Mesendoderm (in vitro differentiated cells): ENCODE data around the gene NOP53.

Source experiments
- DNase-seq: peaks from one replicate; pipeline ENCODE4 v3.0.0; 2013
- H2AK5ac ChIP-seq: 2 replicates; pipeline ENCODE4 v1.6.1; 2013; ENCODE audit warnings: low read length, inconsistent platforms
- H2BK120ac ChIP-seq: 2 replicates; pipeline ENCODE4 v1.6.1; 2013; ENCODE audit warnings: low read depth, mild to moderate bottlenecking, low read length, moderate library complexity, mixed read lengths
- H2BK15ac ChIP-seq: replicated peaks from 2 replicates; pipeline ENCODE4 v1.6.1; 2013; ENCODE audit warnings: low read depth, mild to moderate bottlenecking, moderate library complexity
- H2BK5ac ChIP-seq: 2 replicates; pipeline ENCODE4 v1.6.1; 2013; ENCODE audit warnings: low read length, inconsistent platforms
- H3K18ac ChIP-seq: 2 replicates; pipeline ENCODE4 v1.6.1; 2013; ENCODE audit warnings: mild to moderate bottlenecking, low read length, mixed read lengths
- H3K23ac ChIP-seq: one replicate; pipeline ENCODE4 v1.6.1; 2013; ENCODE audit warnings: low read length
- H3K27ac ChIP-seq: 2 replicates; pipeline ENCODE4 v1.5.1; 2013; ENCODE audit warnings: low read depth, mild to moderate bottlenecking, inconsistent platforms, low read length, moderate library complexity
- H3K27me3 ChIP-seq: 2 replicates; pipeline ENCODE4 v1.6.1; 2013; ENCODE audit warnings: low read length, control low read depth, mild to moderate bottlenecking, inconsistent platforms; ENCODE audit not compliant: insufficient read depth, poor library complexity
- H3K36me3 ChIP-seq: 2 replicates; pipeline ENCODE4 v1.6.1; 2013; ENCODE audit warnings: low read length, inconsistent platforms; ENCODE audit not compliant: control insufficient read depth, insufficient read depth
- H3K4ac ChIP-seq: one replicate; pipeline ENCODE4 v1.6.1; 2013; ENCODE audit warnings: low read depth, mild to moderate bottlenecking, low read length, moderate library complexity
- H3K4me1 ChIP-seq: 2 replicates; pipeline ENCODE4 v1.6.1; 2013; ENCODE audit warnings: low read depth, low read length, inconsistent platforms; ENCODE audit not compliant: control insufficient read depth
- H3K4me2 ChIP-seq: 2 replicates; pipeline ENCODE4 v1.6.1; 2013; ENCODE audit warnings: low read length
- H3K4me3 ChIP-seq: 2 replicates; pipeline ENCODE4 v1.5.1; 2013; ENCODE audit warnings: mild to moderate bottlenecking, low read length
- H3K56ac ChIP-seq: one replicate; pipeline ENCODE4 v1.6.1; 2013; ENCODE audit warnings: low read length
- H3K79me1 ChIP-seq: 2 replicates; pipeline ENCODE4 v1.6.1; 2013; ENCODE audit warnings: low read length, inconsistent platforms
- H3K79me2 ChIP-seq: 2 replicates; pipeline ENCODE4 v1.6.1; 2013; ENCODE audit warnings: mild to moderate bottlenecking, low read length; ENCODE audit not compliant: control insufficient read depth, insufficient read depth
- H3K9ac ChIP-seq: 2 replicates; pipeline ENCODE4 v1.6.1; 2013; ENCODE audit warnings: low read length, inconsistent platforms
- H4K5ac ChIP-seq: one replicate; pipeline ENCODE4 v1.6.1; 2013; ENCODE audit warnings: low read length
- H4K8ac ChIP-seq: one replicate; pipeline ENCODE4 v1.6.1; 2013; ENCODE audit warnings: low read depth, mild to moderate bottlenecking, control low read depth, low read length, moderate library complexity
- WGBS: extraction: QIAGEN DNeasy Blood & Tissue Kit; methylation state at CpG from one replicate; pipeline ENCODE4 v1.1.7; 2013; ENCODE audit warnings: low lambda C conversion rate, missing lambda C conversion rate; ENCODE audit not compliant: insufficient coverage; ENCODE audit errors: extremely low coverage; 5-methylcytosine and 5-hydroxymethylcytosine counted together

NOP53 gene

GRCh38 chr19:47729799-47730520 lies 15.4 kb upstream of the NOP53 start:
- H2BK15ac ChIP-seq = no peak overlapping the region

GRCh38 chr19:47730521-47730889 lies 14.8 kb upstream of the NOP53 start:
- no peaks in the 10 kb centered on the region for H3K79me2 ChIP-seq
- H3K4me1 ChIP-seq = peaks cover 3% of the 10 kb centered on the region
- no peak overlapping the region for H2BK5ac ChIP-seq
- no peak overlapping the region for H3K27ac ChIP-seq
- no peak overlapping the region for H3K4me3 ChIP-seq
- H4K8ac ChIP-seq = no peak overlapping the region
- no peaks in the 10 kb centered on the region for H3K79me1 ChIP-seq
- DNase-seq = no peak
- H3K4ac ChIP-seq = no peak overlapping the region
- H2AK5ac ChIP-seq = no peak overlapping the region
- no peak overlapping the region for H3K23ac ChIP-seq
- no peak overlapping the region for H4K5ac ChIP-seq
- no peak overlapping the region for H3K56ac ChIP-seq
- no peaks in the 10 kb centered on the region for H3K27me3 ChIP-seq
- no peak overlapping the region for H3K18ac ChIP-seq
- no peak overlapping the region for H3K9ac ChIP-seq
- no peaks in the 10 kb centered on the region for H3K36me3 ChIP-seq
- no peak overlapping the region for H2BK120ac ChIP-seq
- no peak overlapping the region for H2BK15ac ChIP-seq
- no peak overlapping the region for H3K4me2 ChIP-seq
- no CpG with 5 or more reads among the region's 8 CpGs for WGBS

More at GRCh38 chr19:47729799-47730520, 15.4 kb upstream of the NOP53 start:
- Histone ChIP-seq H3K27me3 (no peaks in the 10 kb centered on the region), H2BK120ac (no peak overlapping the region), H2AK5ac (no peak overlapping the region), H3K79me2 (no peaks in the 10 kb centered on the region), H3K4me2 (peak overlapping the region; percentile 54), H3K9ac (peak overlapping the region; percentile 28), H3K4me3 (no peak overlapping the region), H3K27ac (peak overlapping the region; percentile 55), H3K4ac (peak overlapping the region; percentile 21), H3K23ac (no peak overlapping the region), H3K4me1 (peaks cover 3% of the 10 kb centered on the region), H3K18ac (peak overlapping the region; percentile 34), H2BK5ac (no peak overlapping the region), H3K79me1 (no peaks in the 10 kb centered on the region), H3K36me3 (no peaks in the 10 kb centered on the region), H4K8ac (no peak overlapping the region), H4K5ac (no peak overlapping the region), H3K56ac (peak overlapping the region; percentile 79)
- no CpG with 5 or more reads among the region's 30 CpGs for WGBS
- peak; percentile 95 for DNase-seq

- Histone ChIP-seq H4K8ac (no peak overlapping the region), H3K4me1 (peaks cover 3% of the 10 kb centered on the region), H3K9ac (no peak overlapping the region), H2BK5ac (no peak overlapping the region), H3K4me2 (no peak overlapping the region), H3K79me2 (no peaks in the 10 kb centered on the region), H3K4ac (no peak overlapping the region), H2BK15ac (no peak overlapping the region), H3K23ac (no peak overlapping the region), H3K36me3 (no peaks in the 10 kb centered on the region), H2AK5ac (no peak overlapping the region), H3K56ac (no peak overlapping the region), H2BK120ac (no peak overlapping the region), H3K18ac (no peak overlapping the region), H3K27ac (no peak overlapping the region), H3K79me1 (no peaks in the 10 kb centered on the region), H4K5ac (no peak overlapping the region), H3K27me3 (no peaks in the 10 kb centered on the region), H3K4me3 (no peak overlapping the region)
- WGBS = no CpG with 5 or more reads among the region's 8 CpGs
- DNase-seq = no peak
Measured at GRCh38 chr19:47730910-47731309, 14.4 kb upstream of the NOP53 start.

- DNase-seq = peak; percentile 89
- H3K4me3 ChIP-seq = no peak overlapping the region
- no peak overlapping the region for H2BK15ac ChIP-seq
- no peak overlapping the region for H3K9ac ChIP-seq
- H2BK5ac ChIP-seq = no peak overlapping the region
- H3K4ac ChIP-seq = no peak overlapping the region
- H2AK5ac ChIP-seq = no peak overlapping the region
- H3K27me3 ChIP-seq = no peaks in the 10 kb centered on the region
- no peak overlapping the region for H4K5ac ChIP-seq
- H3K23ac ChIP-seq = no peak overlapping the region
- no CpG with 5 or more reads among the region's 4 CpGs for WGBS
- no peaks in the 10 kb centered on the region for H3K79me1 ChIP-seq
- no peak overlapping the region for H2BK120ac ChIP-seq
- no peak overlapping the region for H3K18ac ChIP-seq
- no peaks in the 10 kb centered on the region for H3K36me3 ChIP-seq
- no peak overlapping the region for H4K8ac ChIP-seq
- H3K4me1 ChIP-seq = no peaks in the 10 kb centered on the region
- no peak overlapping the region for H3K4me2 ChIP-seq
- no peak overlapping the region for H3K27ac ChIP-seq
- H3K79me2 ChIP-seq = no peaks in the 10 kb centered on the region
- no peak overlapping the region for H3K56ac ChIP-seq
Measured at GRCh38 chr19:47735131-47735530, 10.2 kb upstream of the NOP53 start.

GRCh38 chr19:47740866-47741519 lies 4.4 kb upstream of the NOP53 start:
- Histone ChIP-seq H3K4ac (no peak overlapping the region), H4K8ac (no peak overlapping the region), H3K23ac (no peak overlapping the region), H3K79me2 (no peaks in the 10 kb centered on the region), H3K56ac (no peak overlapping the region), H3K18ac (no peak overlapping the region), H3K36me3 (no peaks in the 10 kb centered on the region), H2AK5ac (no peak overlapping the region), H3K4me1 (no peaks in the 10 kb centered on the region), H3K9ac (no peak overlapping the region), H4K5ac (no peak overlapping the region), H3K4me2 (no peak overlapping the region), H3K4me3 (no peak overlapping the region), H2BK15ac (no peak overlapping the region), H3K27ac (no peak overlapping the region), H3K27me3 (no peaks in the 10 kb centered on the region), H2BK5ac (no peak overlapping the region), H2BK120ac (no peak overlapping the region), H3K79me1 (no peaks in the 10 kb centered on the region)
- no peak for DNase-seq
- no CpG with 5 or more reads among the region's 48 CpGs for WGBS
